GM21723 (cell line): ENCODE results near the gene BCL2L1.
"Not testable (repeated sequence)": the region's sequence is repeated elsewhere in the genome, so short reads cannot be mapped to it uniquely, and the experiment has no call there.

Experiments used
- ATAC-seq: cut with Tn5 transposase; IDR thresholded peaks from one replicate; pipeline ENCODE4 v1.9.1; 2021; ENCODE audit warnings: mild to moderate bottlenecking, moderate library complexity; ENCODE audit not compliant: unreplicated experiment

The BCL2L1 gene

GRCh38 chr20:31722257-31723068 lies at the start of gene BCL2L1:
TSS of gene BCL2L1 (minus strand) at chr20:31722868. CDS start at chr20:31722218, 650 bp downstream.
- peak; percentile 25 for ATAC-seq

GRCh38 chr20:31770243-31770642 lies 47.6 kb upstream of the BCL2L1 start:
- no peak for ATAC-seq

- ATAC-seq, result no peak
Observed at GRCh38 chr20:31769681-31770080, 47.0 kb upstream of the BCL2L1 start.

- no peak for ATAC-seq
Observed at GRCh38 chr20:31767805-31768204, 45.1 kb upstream of the BCL2L1 start.

GRCh38 chr20:31764641-31765305 lies 42.1 kb upstream of the BCL2L1 start:
- ATAC-seq, result no peak

- no peak for ATAC-seq
Observed at GRCh38 chr20:31760519-31761240, 38.0 kb upstream of the BCL2L1 start.

GRCh38 chr20:31759836-31760518 lies 37.3 kb upstream of the BCL2L1 start:
- no peak for ATAC-seq

GRCh38 chr20:31758991-31759390 lies 36.3 kb upstream of the BCL2L1 start:
- no peak for ATAC-seq

- ATAC-seq, result no peak
Observed at GRCh38 chr20:31758521-31758920, 35.9 kb upstream of the BCL2L1 start.

- ATAC-seq, result no peak
Observed at GRCh38 chr20:31757254-31757653, 34.6 kb upstream of the BCL2L1 start.

GRCh38 chr20:31751126-31751525 lies 28.5 kb upstream of the BCL2L1 start:
- ATAC-seq, result no peak

- no peak for ATAC-seq
Observed at GRCh38 chr20:31749223-31749622, 26.6 kb upstream of the BCL2L1 start.

- no peak for ATAC-seq
Observed at GRCh38 chr20:31747640-31748039, 25.0 kb upstream of the BCL2L1 start.

GRCh38 chr20:31747028-31747427 lies 24.4 kb upstream of the BCL2L1 start:
- ATAC-seq, result not testable (repeated sequence)

- no peak for ATAC-seq
Observed at GRCh38 chr20:31746068-31746878, 23.6 kb upstream of the BCL2L1 start.

GRCh38 chr20:31740656-31741323 lies 18.1 kb upstream of the BCL2L1 start:
- no peak for ATAC-seq

GRCh38 chr20:31740208-31740607 lies 17.5 kb upstream of the BCL2L1 start:
- ATAC-seq, result no peak

GRCh38 chr20:31739550-31739977 lies 16.9 kb upstream of the BCL2L1 start:
- peak; percentile 6 for ATAC-seq

GRCh38 chr20:31738729-31739549 lies 16.3 kb upstream of the BCL2L1 start, which contains the start of gene TPX2:
TSS of gene TPX2 (plus strand) at chr20:31739290. CDS start at chr20:31757477, 18,187 bp downstream.
- peak; percentile 92 for ATAC-seq
